Right lobe of liver (tissue), 6 donors: ENCODE results near the gene TOM1L2. TPM values are rescaled to one million over a fixed set of nuclear protein-coding genes. Genes with fewer than 3 reads are reported as not detected.
A peak's percentile ranks its signal among the peaks of the same experiment; 100 is the strongest.

Experiments
- ATAC-seq, 4 donors: fragments of 200-7000 bp; cut with Tn5 transposase; one replicate each; pipeline ENCODE4 v1.9.1; 2020; ENCODE audit warnings: mild to moderate bottlenecking in 4 of 4, moderate library complexity in 4 of 4
- DNase-seq, 3 donors: peaks; one replicate each; pipeline ENCODE4 v3.0.0-alpha.2; 2020
- H3K27ac ChIP-seq, 3 donors: fragments of 200-600 bp; one replicate each; pipeline ENCODE4 v1.8.0; 2022
- H3K27me3 ChIP-seq, 2 donors: fragments of 200-600 bp; one replicate each; pipeline ENCODE4 v1.8.0; 2022
- H3K36me3 ChIP-seq, 4 donors: fragments of 200-600 bp; sonication (generic) in 1 of 4; one replicate each; pipeline versions ENCODE4 v1.5.1 to v1.8.0; 2017 to 2022; ENCODE audit warnings: control low read depth in 1 of 4
- H3K4me1 ChIP-seq, 4 donors: fragments of 200-600 bp; sonication (generic) in 1 of 4; one replicate each; pipeline versions ENCODE4 v1.5.1 to v1.8.0; 2017 to 2022; ENCODE audit warnings: control low read depth in 1 of 4
- H3K4me3 ChIP-seq, 3 donors: fragments of 200-600 bp; one replicate each; pipeline ENCODE4 v1.8.0; 2022
- H3K9me3 ChIP-seq, 4 donors: fragments of 200-600 bp; sonication (generic) in 1 of 4; one replicate each; pipeline versions ENCODE4 v1.5.1 to v1.8.0; 2017 to 2022; ENCODE audit warnings: control low read depth in 1 of 4
- CTCF ChIP-seq, 4 donors: fragments of 200-600 bp in 3 of 4; fragments of 450-650 bp in 1 of 4; IDR thresholded peaks; one replicate each; pipeline versions ENCODE4 v1.5.1 to v1.8.0; 2016 to 2022; ENCODE audit warnings: antibody characterized with exemption in 4 of 4, mild to moderate bottlenecking in 2 of 4
- POLR2A ChIP-seq: fragments of 450-650 bp; IDR thresholded peaks from one replicate; pipeline ENCODE4 v1.6.1; 2017; ENCODE audit warnings: antibody characterized with exemption, mild to moderate bottlenecking
- WGBS: methylation state at CpG from one replicate; pipeline ENCODE4 v1.1.6; 2018; ENCODE audit warnings: low coverage, low lambda C conversion rate; ENCODE audit not compliant: insufficient coverage; ENCODE audit errors: missing lambda C conversion rate; 5-methylcytosine and 5-hydroxymethylcytosine counted together
- intact Hi-C, 2 donors: fragments of 100-400 bp; cut with DNase I; formaldehyde crosslinking; loops; one replicate each; pipeline versions ENCODE4 v1.11.2 to v1.14.1; 2022
- total RNA-seq, 6 experiments: library from RNA; depleted of rRNA in 2 of 6; stranded (reverse); fragments of >200 nt in 2 of 6; fragmentation: NEBNext Ultra II Directional in 3 of 6; extraction: Animal tissue kit (Norgen Biotek cat#: 25700) in 3 of 6; gene quantifications; one replicate each; pipeline versions ENCODE4 v1.1.0 to v1.2.4, GENCODE V29; 2016 to 2023
- donor health status: DM: no; HTN: yes; CAD: no.
- donor health status: DM: no; HTN: no; CAD: no.
- donor health status: DM: no; HTN: no; CAD: no.
- donor health status: DM: no; HTN: yes; CAD: no.
- donor health status: DM: no; HTN: yes; CAD: no.

TOM1L2 gene
- total RNA-seq, 6 experiments from 2014 or later, result 13.5 to 21.2 (median 16.0) TPM

- H3K9me3 ChIP-seq, result no peaks in the 10 kb centered on the region
- H3K4me3 ChIP-seq, result peak overlapping the region; percentile 44 to 75 (median 70)
- H3K36me3 ChIP-seq, result peaks cover 2 to 26% (median 13%) of the 10 kb centered on the region in 4 donors
- ATAC-seq (no peak), DNase-seq (no peak)
- H3K27ac ChIP-seq, result peak overlapping the region; percentile 52 to 84 (median 79)
- 20% methylated on average over 1 of the region's 3 CpGs for WGBS
- intact Hi-C loops, result no loop called here
- H3K4me1 ChIP-seq, result peaks cover 2 to 79% (median 40%) of the 10 kb centered on the region in 4 donors
- H3K27me3 ChIP-seq, result no peaks in the 10 kb centered on the region
- TF ChIP-seq POLR2A, result no peak
- TF ChIP-seq CTCF (IDR thresholded peaks at IDR 0.05), result no peak
These were observed 149.6 kb downstream of the TOM1L2 start for GRCh38 chr17:17822616-17823015.

DNA sequence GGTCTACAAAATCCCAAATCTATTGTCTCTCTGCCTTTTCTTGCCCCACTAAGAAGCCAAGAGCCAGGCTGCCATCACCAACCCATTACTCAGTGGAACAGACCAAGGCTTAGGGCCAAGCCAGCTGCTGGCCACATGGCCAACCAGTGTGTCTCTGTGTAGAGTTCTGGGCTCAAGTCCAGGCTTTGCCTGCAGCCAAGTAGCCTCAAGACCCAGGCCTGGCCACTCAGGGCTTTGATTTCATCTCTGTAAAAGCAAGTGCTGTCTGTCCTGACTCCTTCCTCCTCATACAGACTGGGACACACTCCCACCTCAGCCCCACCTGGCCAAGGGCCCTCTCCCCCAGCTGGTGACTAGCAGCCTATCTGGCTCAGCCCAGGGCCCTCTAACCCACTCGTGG lies 150.0 kb downstream of the TOM1L2 start:
- peak; percentile 28 for TF ChIP-seq POLR2A
- TF ChIP-seq CTCF (IDR thresholded peaks at IDR 0.05), result no peak
- DNase-seq (peak; percentile 74 to 90 (median 88)), ATAC-seq (peak; percentile 22 to 30 (median 26))
- Histone ChIP-seq H3K27ac (peak overlapping the region; percentile 52 to 84 (median 79)), H3K4me3 (peak overlapping the region; percentile 44 to 75 (median 70)), H3K4me1 (peaks cover 2 to 79% (median 35%) of the 10 kb centered on the region in 4 donors), H3K36me3 (peaks cover 3 to 30% (median 15%) of the 10 kb centered on the region in 4 donors), H3K9me3 (no peaks in the 10 kb centered on the region), H3K27me3 (no peaks in the 10 kb centered on the region)
- intact Hi-C loops, result no loop called here
- no CpG with 5 or more reads among the region's 1 CpG for WGBS

- Histone ChIP-seq H3K36me3 (peaks cover 3 to 45% (median 20%) of the 10 kb centered on the region in 4 donors), H3K4me1 (peaks cover 0 to 73% (median 24%) of the 10 kb centered on the region in 4 donors), H3K4me3 (peak overlapping the region in 2 of 3 donors; percentile 70 to 75), H3K27me3 (no peaks in the 10 kb centered on the region), H3K9me3 (no peaks in the 10 kb centered on the region), H3K27ac (peak overlapping the region in 2 of 3 donors; percentile 24 to 84)
- ATAC-seq (peak in 3 of 4 donors; percentile 2 to 4 (median 3)), DNase-seq (no peak)
- intact Hi-C loops, result no loop called here
- no peak for TF ChIP-seq CTCF (IDR thresholded peaks at IDR 0.05)
- no peak for TF ChIP-seq POLR2A
- 29% methylated on average over 1 of the region's 7 CpGs for WGBS
These were observed 151.6 kb downstream of the TOM1L2 start for GRCh38 chr17:17820463-17821158.

DNA sequence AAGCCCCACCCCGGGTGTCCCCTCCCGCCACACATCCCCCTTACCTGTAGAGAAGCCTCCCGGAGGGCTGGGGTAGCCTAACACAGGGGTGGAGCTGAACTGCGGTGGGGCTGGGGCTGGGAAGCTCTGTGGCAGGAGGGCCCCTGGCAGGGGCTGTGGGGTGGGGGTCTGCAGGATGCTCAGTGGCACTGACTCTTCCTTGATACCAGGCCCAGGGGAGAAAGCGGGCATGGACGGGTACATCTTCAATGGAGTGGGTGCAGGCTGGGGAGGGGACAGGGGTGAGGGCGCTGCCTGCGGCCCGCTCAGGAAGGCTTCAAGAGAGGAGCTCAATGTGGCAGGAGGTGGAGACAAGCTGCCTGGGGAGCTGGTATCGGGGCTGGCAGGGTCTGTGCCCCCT lies 152.2 kb downstream of the TOM1L2 start:
- H3K4me1 ChIP-seq, result peaks cover 0 to 71% (median 22%) of the 10 kb centered on the region in 4 donors
- H3K27me3 ChIP-seq, result no peaks in the 10 kb centered on the region
- peaks cover 3 to 50% (median 22%) of the 10 kb centered on the region in 4 donors for H3K36me3 ChIP-seq
- H3K9me3 ChIP-seq, result no peaks in the 10 kb centered on the region
- ATAC-seq (no peak), DNase-seq (no peak)
- TF ChIP-seq POLR2A, result no peak
- TF ChIP-seq CTCF (IDR thresholded peaks at IDR 0.05), result no peak
- peak overlapping the region in 2 of 3 donors; percentile 15 to 84 for H3K27ac ChIP-seq
- WGBS, result 50% methylated on average over 7 of the region's 10 CpGs
- H3K4me3 ChIP-seq, result peak overlapping the region in 2 of 3 donors; percentile 70 to 75
- intact Hi-C loops, result no loop called here
